ENCODE data around the gene TRIP13.
"Not testable (repeated sequence)": the region's sequence is repeated elsewhere in the genome, so short reads cannot be mapped to it uniquely, and the experiment has no call there.

Gene TRIP13

GRCh38 chr5:936149-937144 lies 43.8 kb downstream of the TRIP13 start:
- DNase-seq (ENCODE audit: low read depth, low spot score) = no peak

DNA sequence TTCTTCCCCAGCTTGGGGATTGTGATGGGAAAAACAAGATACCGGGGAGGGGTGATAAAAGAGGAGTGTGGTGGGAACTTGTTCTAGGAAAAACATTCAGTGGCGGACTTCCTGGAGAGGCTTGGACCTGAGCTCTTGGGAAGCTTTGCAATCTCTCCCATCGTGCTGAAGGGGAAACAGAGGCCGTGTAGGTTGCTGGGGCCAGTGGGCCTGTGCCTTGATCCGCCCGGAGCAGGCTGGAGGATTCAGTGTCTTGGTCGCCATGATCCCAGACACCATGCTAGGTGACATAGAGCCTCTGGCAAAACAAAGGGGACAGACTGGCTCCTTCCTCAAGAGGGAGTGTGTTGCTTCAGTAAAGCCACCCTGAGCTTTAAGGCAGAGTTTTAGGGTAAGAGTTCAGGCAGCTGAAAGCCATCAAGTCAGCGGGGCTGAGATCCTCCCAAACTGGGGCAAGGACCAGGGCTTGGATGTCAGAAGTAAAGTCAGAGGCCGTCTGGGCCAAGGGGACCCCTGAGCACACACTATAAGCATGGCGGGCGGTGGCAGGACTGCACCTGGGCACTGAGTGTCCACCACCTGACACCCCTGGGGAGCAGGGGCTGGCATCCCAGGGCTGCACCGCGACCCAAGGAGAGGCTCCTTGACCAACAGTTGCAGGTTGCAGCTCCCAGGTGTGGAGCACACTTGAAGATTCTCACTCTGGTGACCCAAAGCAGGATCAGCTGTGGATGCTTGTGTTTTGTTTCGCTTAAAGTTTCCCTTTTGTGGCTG lies 44.7 kb downstream of the TRIP13 start:
- DNase-seq (ENCODE audit: low read depth, low spot score) = no peak

DNA sequence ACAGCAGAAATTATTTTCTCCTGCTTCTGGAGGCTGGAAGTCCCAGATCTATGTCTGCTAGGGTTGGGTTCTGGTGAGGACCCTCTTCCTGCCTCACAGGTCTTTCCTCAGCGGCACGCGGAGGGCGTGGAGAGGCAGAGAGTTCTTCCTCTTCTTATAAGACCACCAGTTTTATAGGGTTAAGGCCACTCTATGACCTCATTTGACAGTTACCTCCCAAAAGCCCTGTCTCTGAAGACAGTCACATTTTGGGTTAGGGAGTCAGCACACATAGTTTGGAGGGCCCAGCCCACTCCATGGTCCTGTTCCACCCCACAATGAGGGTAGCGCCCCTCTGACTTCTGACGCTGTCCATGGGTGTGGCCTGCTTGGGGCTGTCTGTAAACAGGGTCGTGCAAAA lies 46.7 kb downstream of the TRIP13 start:
- DNase-seq (ENCODE audit: low read depth, low spot score) = no peak

GRCh38 chr5:940741-941140 lies 48.1 kb downstream of the TRIP13 start:
- not testable (repeated sequence) for DNase-seq (ENCODE audit: low read depth, low spot score)

DNA sequence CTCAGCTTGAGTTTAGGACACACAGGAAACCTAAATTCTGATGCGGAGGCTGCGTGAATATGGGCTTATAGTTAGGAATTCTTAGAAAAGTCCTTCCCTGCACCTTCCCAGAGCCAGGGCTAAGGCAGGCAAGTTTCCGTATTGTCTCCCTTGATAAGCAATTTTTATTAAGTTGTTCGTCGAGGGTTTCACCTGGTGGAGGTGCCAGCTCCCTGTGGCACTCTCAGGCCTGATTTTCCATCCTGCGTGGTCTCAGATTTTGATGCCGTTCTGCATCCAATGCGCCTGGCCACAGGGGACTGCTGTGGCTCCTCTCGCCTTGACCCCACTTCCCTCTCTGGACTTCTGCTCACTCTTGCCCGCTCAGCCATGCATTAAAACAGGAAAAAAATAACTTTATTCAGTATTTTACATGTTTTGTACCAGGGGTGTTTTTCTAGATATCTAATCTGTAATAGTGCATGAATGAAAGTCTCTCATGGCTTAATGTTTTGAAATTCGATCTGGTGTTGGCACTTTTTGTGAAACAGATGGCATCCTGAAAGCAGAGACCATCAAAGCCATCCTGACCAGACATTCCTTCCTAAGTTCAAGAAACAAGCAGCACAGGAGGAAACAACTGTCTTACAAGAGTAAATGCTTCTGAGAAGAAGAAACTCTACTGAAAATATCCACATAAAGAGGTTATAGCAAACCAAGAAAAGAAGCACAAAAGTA lies 50.7 kb downstream of the TRIP13 start:
- DNase-seq (ENCODE audit: low read depth, low spot score) = no peak

DNA sequence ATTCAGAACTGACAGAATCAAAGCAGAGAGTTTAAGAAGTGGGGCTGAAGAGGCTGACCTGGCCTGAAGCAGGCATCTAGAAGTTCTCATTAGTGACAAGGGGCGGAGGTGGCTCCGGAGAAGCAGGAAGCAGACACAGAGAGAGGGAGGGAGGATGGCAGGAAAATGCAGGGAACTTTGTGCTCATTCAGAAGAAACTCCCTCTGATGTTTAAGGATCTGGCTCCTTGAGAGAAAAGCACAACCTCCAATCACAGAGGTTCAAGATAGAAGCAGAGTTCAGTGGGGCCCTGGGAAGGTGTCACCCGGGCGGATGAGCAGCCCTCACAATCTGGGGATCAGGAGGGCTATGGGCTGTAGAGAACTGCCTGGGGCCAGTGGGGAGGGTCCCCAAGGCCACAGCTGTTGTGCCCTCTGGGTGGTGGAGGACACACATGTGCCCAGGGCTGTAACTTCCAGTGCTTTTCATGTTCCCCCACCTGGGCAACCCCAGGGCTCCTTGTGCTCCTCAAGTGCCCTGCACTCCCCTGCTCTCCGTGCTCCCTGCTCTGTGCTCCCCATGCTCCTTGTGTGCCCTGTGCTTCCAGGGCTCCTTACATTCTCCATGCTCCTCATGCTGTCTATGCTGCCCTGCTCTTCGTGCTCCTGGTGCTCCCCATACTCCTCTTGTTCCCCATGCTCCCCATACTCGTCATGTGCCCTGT lies 51.4 kb downstream of the TRIP13 start:
- no peak for DNase-seq (ENCODE audit: low read depth, low spot score)

GRCh38 chr5:944621-944927 lies 51.9 kb downstream of the TRIP13 start:
- DNase-seq (ENCODE audit: low read depth, low spot score) = no peak

DNA sequence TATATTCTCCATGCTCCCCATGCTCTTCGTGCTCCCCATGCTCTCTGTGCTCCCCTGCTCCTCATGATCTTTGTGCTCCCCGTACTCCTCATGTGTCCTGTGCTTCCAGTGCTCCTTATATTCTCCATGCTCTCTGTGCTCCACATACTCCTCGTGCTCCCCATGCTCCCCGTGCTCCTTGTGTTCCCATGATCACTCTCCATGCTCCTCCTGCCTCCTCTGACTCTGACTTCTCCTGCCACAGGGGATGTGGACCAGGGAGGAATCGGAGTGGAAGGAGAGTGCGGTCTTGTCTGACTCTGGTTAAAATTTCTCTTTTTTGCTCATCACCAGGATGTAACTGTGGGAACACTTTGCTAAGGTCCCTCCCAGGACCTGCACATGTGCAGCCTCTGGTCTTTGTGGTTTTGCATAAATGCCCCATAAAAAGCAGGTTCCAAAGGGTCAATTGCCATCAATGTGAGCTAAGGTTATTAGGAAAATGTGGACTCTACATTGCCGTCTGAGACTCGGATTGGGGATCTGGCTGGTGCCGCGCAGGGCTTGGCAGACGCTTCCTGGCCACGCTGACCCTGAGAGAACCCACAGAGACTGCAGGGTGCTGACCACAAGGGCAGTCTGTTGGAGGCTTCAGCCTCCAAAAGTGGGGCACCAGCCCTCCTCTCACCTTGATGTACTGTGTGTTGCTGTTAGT lies 52.5 kb downstream of the TRIP13 start:
- DNase-seq (ENCODE audit: low read depth, low spot score) = no peak

- DNase-seq (ENCODE audit: low read depth, low spot score) = no peak
Measured at GRCh38 chr5:945691-946551, 53.2 kb downstream of the TRIP13 start.

DNA sequence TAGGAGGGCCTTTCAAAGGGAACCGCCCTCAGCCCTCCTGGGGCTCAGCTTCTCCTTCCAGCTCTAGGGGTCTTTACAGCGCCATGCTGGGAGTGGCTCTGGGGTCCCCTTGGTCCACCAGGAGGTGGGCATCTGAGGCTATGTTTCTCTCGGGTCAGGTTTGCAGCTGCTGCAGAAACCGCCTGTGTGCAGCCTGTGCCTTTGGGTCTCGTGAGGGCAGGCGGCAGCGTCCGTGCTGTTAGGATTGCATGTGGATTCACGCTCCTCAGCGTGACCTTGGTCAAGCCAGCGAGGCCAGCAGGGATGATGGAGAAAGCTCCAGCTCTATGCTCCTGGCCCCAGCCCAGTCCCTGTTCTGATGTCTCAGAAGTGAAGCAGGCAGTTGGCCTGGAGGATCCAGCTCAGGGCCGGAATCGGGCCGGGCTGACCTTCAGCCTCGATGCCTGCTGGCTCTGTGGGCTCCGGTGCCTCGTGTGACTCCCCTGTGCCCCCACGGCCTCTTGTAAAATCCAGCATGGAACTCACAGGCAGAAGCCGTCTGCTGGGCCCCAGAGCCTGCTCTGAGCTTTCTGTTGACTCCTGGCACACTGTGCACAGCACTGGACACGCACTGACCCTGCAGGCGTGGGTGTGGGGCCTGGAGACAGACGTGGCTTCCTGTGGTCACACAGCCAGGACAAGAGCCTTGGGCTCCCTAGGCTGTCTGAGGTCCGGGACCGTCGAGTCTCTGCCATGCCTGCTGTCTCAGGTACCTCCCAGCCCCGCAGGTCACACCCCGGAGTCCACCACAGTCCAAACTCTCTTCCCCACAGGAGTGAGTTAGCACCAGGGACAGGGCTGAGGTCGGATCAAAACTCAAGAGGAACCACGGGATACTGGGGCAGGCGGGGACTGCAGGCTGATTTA lies 54.3 kb downstream of the TRIP13 start:
- DNase-seq (ENCODE audit: low read depth, low spot score) = no peak

DNA sequence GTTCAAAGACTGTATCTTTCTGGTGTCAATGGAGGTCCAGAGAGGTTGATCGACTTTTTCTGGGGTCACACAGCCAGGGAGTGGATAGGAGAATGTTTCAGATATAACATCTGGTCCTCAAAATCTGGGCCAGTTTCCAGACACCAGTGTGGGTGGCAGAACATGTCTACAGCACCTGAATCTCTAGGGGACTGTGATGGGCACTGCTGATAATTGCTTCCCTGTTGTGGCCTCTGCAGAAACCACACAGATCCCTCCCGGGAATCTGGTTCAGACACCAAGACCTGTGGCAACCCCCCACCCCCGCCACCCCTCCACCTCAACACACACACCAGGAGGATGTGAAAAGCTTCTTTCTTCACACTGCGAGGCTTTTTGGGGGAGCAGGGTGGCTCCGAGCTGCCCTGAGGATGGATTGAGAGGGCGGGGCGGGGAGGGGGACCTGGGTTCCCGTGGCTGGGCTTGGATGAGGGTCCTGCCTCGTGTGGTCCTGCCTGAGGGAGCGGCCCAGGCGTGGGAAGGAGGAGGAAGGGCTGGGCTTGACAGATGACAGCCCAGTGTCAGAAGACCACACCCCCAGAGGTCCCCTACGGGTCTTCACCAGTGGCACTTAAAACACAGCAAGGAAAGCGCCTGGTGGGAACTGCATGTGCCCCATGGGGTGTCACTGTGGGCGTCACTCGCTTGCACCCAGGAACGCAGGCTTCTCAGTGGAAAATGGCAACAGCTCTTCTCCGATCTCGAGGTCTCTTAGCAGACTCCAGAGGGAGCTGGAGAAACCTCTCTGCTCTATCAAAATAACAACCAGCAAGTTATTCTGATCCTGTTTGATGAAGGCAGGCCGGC lies 55.2 kb downstream of the TRIP13 start:
- no peak for DNase-seq (ENCODE audit: low read depth, low spot score)

DNA sequence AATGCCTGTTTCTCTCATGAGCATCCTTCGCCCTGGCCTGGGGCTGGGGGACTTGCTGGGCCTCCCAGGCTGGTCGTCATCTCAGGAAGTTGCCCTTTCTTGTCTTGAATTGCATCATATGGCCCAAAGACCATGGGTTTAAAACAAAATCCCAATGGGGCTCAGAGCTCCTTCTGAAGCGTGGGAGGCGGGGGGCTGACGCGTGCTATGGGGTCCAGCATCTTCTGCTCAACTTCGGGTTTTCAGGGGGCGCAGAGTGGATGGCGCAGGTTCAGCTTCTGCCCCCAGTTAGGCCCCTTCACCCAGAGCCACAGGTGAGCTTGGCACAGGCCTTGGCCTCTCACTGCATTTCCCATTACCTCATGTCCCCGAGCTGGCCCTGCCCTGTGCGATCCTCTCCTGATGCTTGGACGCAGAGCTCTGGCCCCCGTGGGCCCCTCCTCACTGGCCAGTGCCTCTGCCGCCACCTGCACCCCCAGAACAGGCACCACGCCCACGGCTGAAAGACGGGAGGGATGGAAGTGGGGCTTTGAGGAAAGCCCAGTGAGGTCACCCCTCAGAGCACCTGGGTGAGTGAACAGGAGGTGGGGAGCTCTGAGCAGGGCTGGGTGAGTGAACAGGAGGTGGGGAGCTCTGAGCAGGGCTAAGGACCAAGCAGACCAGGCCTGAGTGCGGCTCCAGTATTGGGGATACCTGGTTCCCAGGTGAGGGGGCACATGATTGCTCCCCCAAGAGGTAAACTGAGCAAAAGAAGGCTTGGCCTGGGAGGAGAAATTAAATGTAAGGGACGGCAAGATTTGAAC lies 56.0 kb downstream of the TRIP13 start:
- no peak for DNase-seq (ENCODE audit: low read depth, low spot score)

DNA sequence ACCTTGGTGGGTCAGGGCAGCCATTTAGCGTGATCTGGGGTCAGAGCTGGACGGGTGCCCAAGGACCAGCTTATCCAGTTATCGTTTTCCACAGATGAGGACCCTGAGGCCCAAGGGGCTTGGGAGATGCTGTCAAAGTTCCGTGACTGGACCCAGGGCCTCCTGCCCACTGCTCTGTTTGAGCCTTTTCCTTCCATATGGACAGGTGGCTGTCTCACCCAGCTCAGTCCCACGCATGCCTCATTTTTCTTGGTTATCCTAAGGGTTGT lies 56.5 kb downstream of the TRIP13 start:
- no peak for DNase-seq (ENCODE audit: low read depth, low spot score)

DNA sequence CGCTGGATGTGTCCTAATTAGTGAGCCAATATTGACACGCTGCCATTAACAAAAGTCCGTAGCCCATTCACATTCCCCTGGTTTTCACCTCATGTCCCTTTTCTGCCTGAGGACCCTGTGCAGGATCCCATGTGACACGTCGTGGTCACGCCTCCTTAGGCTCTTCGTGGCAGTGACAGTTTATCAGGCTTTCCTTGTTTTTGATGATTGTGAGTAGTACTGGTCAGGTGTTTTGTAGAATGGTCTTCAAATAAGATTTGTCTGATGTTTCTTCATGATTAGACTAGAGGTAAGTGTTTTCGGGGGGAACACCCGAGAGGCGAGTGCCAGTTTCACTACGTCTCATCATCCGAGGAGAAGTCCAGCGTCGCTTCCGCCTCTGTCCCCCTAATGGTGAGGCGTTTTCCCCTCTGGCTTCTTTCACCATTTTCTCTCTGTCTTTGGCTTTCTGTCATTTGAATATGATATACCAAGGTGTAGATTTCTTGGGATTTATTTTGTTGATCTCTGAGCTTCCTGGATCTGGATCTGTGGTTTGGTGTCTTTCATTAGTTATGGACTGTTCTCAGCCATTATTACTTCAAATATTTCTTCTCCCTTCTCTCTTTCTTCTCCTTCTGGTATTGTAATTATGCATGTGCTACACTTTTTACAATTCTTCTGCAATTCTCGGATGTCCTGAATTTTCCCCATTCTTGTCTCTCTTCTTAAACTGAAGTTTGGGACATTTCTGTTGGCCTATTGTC lies 57.3 kb downstream of the TRIP13 start:
- DNase-seq (ENCODE audit: low read depth, low spot score) = no peak

DNA sequence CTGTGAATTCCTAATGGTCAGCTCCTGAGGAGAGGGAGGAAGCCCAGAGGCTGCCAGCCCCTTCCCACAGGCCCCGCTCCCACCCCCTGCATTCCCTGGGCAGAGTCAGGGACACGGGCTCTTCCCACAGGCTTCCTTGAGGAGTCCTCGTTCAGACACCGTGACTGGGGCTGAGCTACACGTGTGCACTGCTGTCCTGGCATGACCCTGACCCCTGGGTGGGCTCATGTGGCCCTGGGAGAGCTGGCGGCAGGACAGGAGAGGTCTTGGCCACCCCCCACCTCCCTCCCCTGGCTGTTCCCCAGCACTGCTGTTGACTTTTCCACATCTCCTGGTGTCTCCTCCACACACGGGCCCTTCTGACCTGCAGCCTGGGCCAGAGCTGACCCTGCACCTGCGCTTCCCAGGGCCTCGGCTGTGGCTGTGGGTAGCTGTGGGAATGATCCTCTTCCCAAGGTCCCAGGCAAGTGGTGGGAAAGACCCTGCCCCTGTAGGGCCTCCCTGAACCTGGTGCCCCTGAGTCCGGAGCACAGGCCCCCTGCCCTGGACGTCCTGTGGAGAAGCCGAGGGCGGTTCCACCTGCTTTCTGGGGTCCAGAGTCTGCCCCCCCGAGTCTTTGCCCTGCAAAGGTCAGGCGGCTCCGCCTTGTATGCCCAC lies 59.4 kb downstream of the TRIP13 start:
- no peak for DNase-seq (ENCODE audit: low read depth, low spot score)

DNA sequence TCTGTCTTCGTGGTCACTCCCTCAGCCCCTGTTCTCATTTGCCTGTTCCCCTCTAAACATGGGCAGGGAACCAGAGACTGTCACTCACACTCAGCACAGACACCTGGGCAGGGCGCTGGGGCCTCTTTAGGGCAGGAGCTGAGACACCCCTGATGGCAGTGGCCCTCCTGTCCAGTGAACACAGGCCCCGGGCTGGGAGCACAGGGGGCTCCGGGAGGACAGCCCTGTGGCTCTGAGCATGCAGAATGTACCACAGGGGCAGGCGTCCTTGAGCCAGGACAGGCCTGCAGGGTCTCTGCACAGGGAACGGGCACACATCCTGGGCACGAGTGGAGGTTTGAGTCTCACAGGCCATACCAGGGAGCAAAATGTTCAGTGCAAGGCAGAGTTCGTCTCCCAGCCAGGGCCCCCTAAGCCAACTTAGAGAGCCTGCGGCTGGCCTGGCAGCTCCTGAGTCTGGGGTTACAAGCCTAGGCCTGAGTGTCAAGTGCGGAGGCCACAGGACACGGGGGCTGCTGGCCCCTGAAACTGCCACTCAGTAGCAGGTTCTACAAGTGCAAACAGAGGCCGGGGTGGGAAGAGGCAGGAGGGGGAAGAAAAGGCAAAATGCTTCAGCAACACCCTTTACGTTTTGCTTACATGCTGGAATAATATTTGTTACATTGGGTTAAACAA lies 60.0 kb downstream of the TRIP13 start:
- DNase-seq (ENCODE audit: low read depth, low spot score) = no peak

All from activated CD4-positive, CD25-positive, alpha-beta regulatory T cell treated with anti-CD3 and anti-CD28 coated beads, Interleukin-2, amount 50 U/mL, for 16 hours (primary cell).